GM19463 (cell line): ENCODE measurements around the gene BCL3.
"Not testable (repeated sequence)": the region's sequence is repeated elsewhere in the genome, so short reads cannot be mapped to it uniquely, and the experiment has no call there.

ENCODE experiments used
- ATAC-seq: cut with Tn5 transposase; IDR thresholded peaks from one replicate; pipeline ENCODE4 v1.9.1; 2021; ENCODE audit warnings: mild to moderate bottlenecking, moderate library complexity; ENCODE audit not compliant: unreplicated experiment

BCL3 gene

DNA sequence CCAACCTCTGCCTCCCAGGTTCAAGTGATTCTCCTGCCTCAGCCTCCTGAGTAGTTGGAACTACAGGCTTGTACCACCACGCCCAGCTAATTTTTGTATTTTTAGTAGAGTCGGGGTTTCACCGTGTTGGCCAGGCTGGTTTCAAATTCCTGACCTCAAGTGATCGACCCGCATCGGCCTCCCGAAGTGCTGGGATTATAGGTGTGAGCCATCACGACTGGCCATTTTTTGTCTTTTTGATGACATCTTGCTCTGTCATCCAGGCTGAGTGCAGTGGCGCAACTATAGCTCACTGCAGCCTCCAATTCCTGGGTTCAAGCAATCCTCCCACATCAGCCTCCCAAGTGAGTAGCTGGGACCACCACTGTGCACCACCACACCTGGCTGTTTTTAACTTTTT, 28.1 kb upstream of the BCL3 start:
- not testable (repeated sequence) for ATAC-seq

- no peak for ATAC-seq
Observed at GRCh38 chr19:44720945-44721344, 27.6 kb upstream of the BCL3 start.

GRCh38 chr19:44721369-44721768, 27.1 kb upstream of the BCL3 start:
- not testable (repeated sequence) for ATAC-seq

DNA sequence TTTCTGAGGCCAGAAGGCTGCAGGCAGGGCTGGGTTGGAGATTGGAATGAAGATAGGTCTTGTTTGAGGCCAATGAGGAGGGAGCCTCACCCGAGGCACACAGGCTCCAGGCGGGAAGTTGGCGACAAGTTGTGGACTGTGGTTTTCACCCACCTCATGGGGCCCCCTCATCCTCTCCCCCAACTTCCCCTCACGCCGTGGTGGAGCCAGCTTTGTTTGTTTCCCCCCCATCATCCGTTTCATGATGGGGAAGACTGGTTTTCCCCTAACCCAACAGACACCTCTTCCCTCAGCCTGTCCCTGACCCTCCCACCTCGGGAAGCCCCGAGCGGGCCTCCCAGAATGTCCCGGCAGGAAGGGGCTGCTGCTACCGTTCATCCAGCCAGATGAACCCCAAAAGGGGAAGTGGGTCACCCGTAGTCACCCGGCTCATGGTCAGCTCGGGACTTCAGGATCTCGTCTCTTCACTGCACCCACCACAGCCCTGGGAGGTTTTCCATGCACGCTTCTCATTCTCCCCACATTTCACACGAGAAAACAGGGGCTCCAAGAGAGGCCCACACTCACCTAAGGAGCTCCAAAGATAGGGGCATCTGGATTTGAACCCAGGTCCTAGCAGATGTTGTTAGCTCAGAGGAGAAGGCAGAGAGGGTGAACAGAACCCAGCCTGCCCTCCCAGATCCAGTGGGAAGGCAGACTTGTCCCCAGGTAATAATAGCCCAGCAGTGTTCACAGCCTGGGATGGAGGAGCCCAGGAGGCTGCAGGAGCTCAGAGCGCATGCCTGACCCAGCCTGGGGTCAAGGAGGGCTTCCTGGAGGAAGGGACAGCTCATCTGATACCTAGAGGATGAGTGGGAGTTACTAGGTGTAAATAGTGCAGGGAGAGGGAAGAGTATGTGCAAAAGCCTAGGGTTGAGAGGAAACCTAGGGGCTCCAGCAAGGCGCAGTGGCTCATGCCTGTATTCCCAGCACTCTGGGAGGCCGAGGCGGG, 26.1 kb upstream of the BCL3 start:
- ATAC-seq = peak; percentile 30

- ATAC-seq = peak; percentile 23
Observed at GRCh38 chr19:44723299-44723951, 25.1 kb upstream of the BCL3 start.

- peak; percentile 44 for ATAC-seq
Observed at GRCh38 chr19:44723952-44724319, 24.6 kb upstream of the BCL3 start.

- no peak for ATAC-seq
Observed at GRCh38 chr19:44725251-44725650, 23.3 kb upstream of the BCL3 start.

DNA sequence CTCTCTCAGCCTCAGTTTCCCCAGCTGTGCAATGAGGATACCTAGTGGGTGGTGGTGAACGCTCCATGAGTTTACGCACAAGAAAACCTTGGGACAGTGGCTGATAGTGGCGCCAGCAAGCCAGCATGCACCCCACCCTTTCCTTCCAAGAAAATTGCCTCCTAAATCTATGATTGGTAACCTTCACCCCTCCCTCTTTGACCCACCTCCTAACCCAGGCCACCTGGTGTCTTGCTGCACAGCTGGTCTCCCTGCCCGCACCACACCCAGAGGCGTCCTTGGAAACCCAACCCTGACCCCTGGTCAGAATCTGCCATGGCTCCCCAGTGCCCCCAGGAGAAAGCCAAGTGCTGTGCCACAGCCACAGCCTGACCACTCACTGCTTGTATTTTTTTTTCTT, 22.8 kb upstream of the BCL3 start:
- no peak for ATAC-seq

GRCh38 chr19:44726465-44726864, 22.0 kb upstream of the BCL3 start:
- ATAC-seq = no peak

GRCh38 chr19:44728178-44728577, 20.3 kb upstream of the BCL3 start:
- ATAC-seq = no peak

DNA sequence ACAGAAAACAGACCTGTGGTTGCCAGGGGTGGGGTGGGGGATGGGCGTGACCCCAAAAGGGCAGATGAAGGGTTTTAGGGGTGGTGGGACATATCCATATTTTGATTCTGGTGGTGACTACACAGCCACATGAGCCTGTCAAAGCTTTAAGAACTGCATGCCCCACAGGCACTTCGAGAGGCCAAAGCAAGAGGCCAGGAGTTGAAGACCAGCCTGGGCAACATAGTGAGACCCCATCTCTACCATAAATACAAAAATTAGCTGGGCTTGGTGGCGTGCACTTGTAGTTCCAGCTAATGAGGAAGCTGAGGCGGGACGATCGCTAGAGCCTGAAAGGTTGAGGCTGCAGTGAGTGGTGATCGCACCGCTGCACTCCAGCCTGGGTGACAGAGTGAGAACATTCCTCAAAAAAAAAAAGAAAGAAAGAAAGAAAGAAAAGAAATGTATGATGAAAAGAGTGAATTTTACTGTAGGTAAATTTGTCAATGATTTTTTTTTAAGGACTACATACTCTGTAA, 18.9 kb upstream of the BCL3 start:
- ATAC-seq = no peak

- ATAC-seq = no peak
Observed at GRCh38 chr19:44731081-44731480, 17.4 kb upstream of the BCL3 start.

DNA sequence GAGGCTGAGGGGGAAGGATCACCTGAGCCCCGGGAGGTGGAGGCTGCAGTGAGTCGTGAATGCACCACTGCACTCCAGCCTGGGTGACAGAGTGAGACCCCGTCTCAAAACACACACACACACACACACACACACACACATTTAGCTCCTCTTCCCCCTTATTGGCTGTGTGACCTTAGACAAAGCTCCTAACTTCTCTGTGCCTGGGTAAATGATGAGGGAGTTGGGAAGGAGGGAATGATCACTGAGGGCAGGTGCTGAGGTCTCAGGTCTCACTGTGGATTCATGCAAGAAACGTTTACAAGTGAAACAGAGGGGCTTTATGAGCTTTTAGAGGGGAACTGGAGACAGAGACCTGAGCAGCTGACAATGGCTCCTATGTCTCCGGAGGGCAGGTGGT, 16.9 kb upstream of the BCL3 start:
- ATAC-seq = no peak

- no peak for ATAC-seq
Observed at GRCh38 chr19:44732235-44733014, 16.1 kb upstream of the BCL3 start.

- ATAC-seq = no peak
Observed at GRCh38 chr19:44734357-44734756, 14.2 kb upstream of the BCL3 start.

DNA sequence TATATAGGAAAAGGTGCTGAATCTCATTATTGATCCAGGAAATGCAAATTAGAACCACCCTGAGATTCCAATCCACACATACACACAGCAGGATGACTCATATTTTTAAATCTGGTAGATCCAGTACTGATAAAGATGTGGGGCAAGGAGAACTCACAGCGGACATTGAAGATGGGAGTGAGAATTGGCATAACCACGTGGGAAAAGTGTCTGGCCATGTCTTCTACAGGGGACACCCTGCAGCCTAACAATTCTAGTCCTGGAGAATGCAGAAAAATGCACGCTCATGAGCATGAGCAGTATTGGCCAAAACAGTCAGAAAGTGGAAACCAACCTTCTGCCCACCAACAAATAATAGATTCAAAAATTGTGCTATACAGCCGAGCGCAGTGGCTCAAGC, 13.5 kb upstream of the BCL3 start:
- no peak for ATAC-seq

DNA sequence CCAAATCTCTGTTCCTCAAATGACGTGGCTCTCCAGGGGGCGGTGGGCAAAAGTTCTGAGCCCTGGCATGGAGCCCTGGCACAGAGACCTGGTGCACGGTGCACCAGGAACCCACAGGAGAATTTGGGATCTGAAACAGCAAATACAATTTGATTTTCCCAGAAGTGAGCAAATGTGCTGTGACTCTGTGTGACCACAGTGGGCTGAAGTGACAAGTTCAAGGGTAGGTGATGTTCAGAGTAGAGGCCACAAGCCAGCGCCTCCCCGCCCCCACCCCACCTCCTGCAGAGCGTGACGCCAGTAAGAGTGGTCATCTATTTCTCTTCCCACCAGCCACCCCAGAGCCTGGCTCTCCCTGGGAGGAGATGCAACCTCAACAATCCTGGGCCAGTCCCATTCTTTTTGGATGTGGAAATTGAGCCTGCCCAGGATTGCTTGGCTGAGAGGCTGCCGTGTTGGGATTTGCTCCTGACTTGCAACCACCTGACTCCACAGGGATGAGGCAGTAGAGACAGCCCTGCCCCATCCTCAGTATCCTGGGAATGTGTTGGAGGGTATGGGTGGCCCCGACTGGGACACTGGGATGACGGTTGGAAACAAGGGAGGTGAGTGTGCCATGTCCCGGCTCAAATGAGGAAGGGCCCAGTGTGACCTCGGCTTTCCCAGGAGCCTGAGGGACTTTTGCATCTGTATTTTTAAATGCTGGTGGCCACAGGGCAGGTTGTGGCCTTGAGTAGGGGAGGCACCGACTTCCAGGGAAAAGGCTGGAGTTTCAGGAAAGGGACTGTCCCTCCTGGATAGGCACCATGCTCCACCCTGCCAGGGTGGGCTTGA, 11.1 kb upstream of the BCL3 start:
- no peak for ATAC-seq

DNA sequence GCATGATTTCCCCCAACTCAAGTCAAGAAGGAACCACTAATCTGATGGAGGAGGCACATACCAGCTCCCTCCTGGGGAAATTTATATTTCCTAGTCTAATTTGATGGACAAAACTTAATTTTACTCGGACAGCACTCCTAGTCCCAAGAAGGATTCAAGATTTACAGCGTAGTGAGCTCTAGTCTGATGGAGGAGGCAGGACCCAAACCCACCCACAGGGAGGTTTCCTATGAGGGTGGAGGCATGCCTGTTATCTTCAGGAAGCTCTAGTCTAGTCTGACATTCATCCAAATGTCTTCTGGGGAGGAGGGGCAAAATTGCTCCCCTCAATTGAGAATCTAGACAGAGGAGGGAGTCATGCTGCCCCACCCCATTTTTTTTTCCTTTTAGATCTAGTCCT, 10.4 kb upstream of the BCL3 start:
- no peak for ATAC-seq

- peak; percentile 56 for ATAC-seq
Observed at GRCh38 chr19:44738603-44739558, 9.6 kb upstream of the BCL3 start.
